GM13977 (cell line): ENCODE measurements around the gene THPO.
"Not testable (repeated sequence)": the region's sequence is repeated elsewhere in the genome, so short reads cannot be mapped to it uniquely, and the experiment has no call there.

Experiments
- DNase-seq: peaks from one replicate; pipeline ENCODE4 v3.0.0; 2012; ENCODE audit warnings: low spot score
- in situ Hi-C: fragments of 300-500 bp; cut with MboI; formaldehyde crosslinking; loops from one replicate; pipeline ENCODE4 v1.12.0; 2022; ENCODE audit warnings: low sequenced_read_pairs, low pct_unique_long_range_greater_than_20kb, mixed read lengths, inconsistent platforms; ENCODE audit not compliant: unreplicated experiment
- TF ChIP-seq, protein P1 (sequence below): IDR thresholded peaks from 2 replicates; pipeline ENCODE4 v1.5.1; 2012; ENCODE audit warnings: mild to moderate bottlenecking, control low read depth; ENCODE audit not compliant: insufficient read depth; ENCODE audit errors: extremely low read depth, missing control alignments

Gene THPO

GRCh38 chr3:184344579-184345316, 33.3 kb downstream of the THPO start:
- in situ Hi-C loops, result no loop called here
- DNase-seq, result no peak
- TF ChIP-seq, protein P1, sequence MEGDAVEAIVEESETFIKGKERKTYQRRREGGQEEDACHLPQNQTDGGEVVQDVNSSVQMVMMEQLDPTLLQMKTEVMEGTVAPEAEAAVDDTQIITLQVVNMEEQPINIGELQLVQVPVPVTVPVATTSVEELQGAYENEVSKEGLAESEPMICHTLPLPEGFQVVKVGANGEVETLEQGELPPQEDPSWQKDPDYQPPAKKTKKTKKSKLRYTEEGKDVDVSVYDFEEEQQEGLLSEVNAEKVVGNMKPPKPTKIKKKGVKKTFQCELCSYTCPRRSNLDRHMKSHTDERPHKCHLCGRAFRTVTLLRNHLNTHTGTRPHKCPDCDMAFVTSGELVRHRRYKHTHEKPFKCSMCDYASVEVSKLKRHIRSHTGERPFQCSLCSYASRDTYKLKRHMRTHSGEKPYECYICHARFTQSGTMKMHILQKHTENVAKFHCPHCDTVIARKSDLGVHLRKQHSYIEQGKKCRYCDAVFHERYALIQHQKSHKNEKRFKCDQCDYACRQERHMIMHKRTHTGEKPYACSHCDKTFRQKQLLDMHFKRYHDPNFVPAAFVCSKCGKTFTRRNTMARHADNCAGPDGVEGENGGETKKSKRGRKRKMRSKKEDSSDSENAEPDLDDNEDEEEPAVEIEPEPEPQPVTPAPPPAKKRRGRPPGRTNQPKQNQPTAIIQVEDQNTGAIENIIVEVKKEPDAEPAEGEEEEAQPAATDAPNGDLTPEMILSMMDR, result no peak

GRCh38 chr3:184343200-184343876, 34.7 kb downstream of the THPO start:
- in situ Hi-C loops, result no loop called here
- TF ChIP-seq, protein P1, result no peak
- no peak for DNase-seq

- no peak for DNase-seq
- in situ Hi-C loops, result no loop called here
- TF ChIP-seq, protein P1, result no peak
Observed at GRCh38 chr3:184341925-184342324, 36.1 kb downstream of the THPO start.

GRCh38 chr3:184339451-184340135, 38.4 kb downstream of the THPO start:
- in situ Hi-C loops, DNase-seq: not testable (repeated sequence)

DNA sequence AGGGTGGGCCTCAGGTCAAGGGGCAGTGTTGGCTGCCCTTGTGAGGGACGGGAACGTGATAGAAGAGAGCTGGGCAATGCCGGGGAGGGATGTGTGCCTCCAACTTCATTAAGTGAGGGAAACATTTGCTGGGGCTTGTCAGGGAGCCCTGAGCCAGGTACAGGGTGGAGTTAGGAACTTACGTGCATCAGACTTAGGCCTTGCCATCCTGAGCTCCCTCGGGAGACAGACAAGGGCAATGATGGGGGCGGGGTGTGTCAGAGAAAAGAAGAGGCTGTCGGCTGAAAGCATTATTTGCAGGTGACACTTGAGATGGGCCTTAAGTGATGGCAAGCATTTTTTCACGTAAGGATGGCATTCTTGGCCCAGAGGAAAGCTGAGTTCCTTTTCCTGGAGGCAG, 39.0 kb downstream of the THPO start:
- no peak for DNase-seq
- TF ChIP-seq, protein P1, result no peak
- in situ Hi-C loops, result no loop called here

- TF ChIP-seq, protein P1, result no peak
- no peak for DNase-seq
- in situ Hi-C loops, result no loop called here
Observed at GRCh38 chr3:184338511-184338945, 39.5 kb downstream of the THPO start.

- in situ Hi-C loops, result no loop called here
- no peak for DNase-seq
- TF ChIP-seq, protein P1, result no peak
Observed at GRCh38 chr3:184337981-184338380, 40.0 kb downstream of the THPO start.
